ENCODE data around the gene C10orf90. TPM values are rescaled to one million over a fixed set of nuclear protein-coding genes. Genes with fewer than 3 reads are reported as not detected.

C10orf90 gene
- total and polyA plus RNA-seq, 2 experiments from 2014 or later = 0.20 TPM; not detected in 1

DNA sequence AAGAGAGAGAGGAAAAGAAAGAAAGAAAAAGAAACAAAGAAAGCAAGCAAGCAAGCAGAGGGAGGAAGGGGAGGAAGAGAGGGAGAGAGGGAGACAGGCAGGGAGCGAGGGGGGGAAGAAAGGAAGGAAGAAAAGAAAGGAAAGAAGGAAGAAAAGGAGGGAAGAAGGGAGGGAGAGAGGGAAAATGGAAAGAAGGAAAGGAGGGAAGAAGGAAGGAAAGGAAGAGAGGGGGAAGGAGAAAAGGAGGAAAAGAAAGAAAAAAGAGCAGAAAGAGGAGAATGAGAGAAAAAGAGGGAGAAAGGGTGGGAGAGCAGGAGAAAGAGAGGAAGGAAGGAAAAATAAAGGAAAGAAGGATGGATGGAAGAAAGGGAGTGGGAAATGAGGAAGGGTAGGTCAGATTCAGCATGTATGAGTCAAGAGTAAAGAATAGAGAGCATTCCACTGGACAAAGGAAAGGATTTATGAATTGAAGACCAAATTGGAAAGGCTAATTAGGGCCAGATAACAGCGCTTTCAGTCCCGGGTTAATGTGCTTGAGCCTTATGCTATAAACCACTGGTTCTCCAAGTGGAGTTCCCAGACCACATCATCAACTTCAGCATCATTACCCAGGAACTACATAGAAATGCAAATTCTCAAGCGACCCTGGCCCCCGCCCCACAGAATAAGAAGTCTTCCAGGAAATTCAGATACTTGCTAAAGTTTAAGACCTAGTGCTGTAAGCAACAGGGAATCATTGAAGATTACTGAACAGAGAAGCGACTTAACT, 85.1 kb downstream of the C10orf90 start:
- Histone ChIP-seq H3K27me3 (peaks cover 22% of the 10 kb centered on the region), H3K27ac (no peak overlapping the region), H3K79me2 (no peaks in the 10 kb centered on the region), H3K36me3 (replicated peaks; ENCODE audit: insufficient read depth, low read depth) (no peaks in the 10 kb centered on the region), H4K20me1 (ENCODE audit: insufficient read depth, poor library complexity, severe bottlenecking) (no peaks in the 10 kb centered on the region), H3K4me1 (ENCODE audit: insufficient read depth) (no peaks in the 10 kb centered on the region), H2AFZ (no peak overlapping the region), H3K9me2 (replicated peaks; ENCODE audit: insufficient read depth) (no peaks in the 10 kb centered on the region), H3K4me3 (no peak overlapping the region), H3K9me3 (ENCODE audit: low read depth) (no peaks in the 10 kb centered on the region), H3K4me2 (no peak overlapping the region)
- TF ChIP-seq EZH2 (IDR thresholded peaks at IDR 0.05; ENCODE audit: borderline replicate concordance) = no peak
- TF ChIP-seq EZH2phosphoT487 (IDR thresholded peaks at IDR 0.05; ENCODE audit: low read depth, severe bottlenecking, unreplicated experiment) = no peak
- TF ChIP-seq CTCF (IDR thresholded peaks at IDR 0.05; ENCODE audit: poor library complexity) = no peak
- DNase-seq (ENCODE audit: low spot score) = no peak
- WGBS (ENCODE audit: low lambda C conversion rate, missing lambda C conversion rate) = 62% methylated on average over 6 of the region's 6 CpGs

- H3K4me1 ChIP-seq (ENCODE audit: insufficient read depth) = no peaks in the 10 kb centered on the region
- no peak overlapping the region for H2AFZ ChIP-seq
- no peaks in the 10 kb centered on the region for H4K20me1 ChIP-seq (ENCODE audit: insufficient read depth, poor library complexity, severe bottlenecking)
- no peak overlapping the region for H3K4me3 ChIP-seq
- H3K27me3 ChIP-seq = peaks cover 22% of the 10 kb centered on the region
- H3K9me2 ChIP-seq (replicated peaks; ENCODE audit: insufficient read depth) = no peaks in the 10 kb centered on the region
- H3K9me3 ChIP-seq (ENCODE audit: low read depth) = no peaks in the 10 kb centered on the region
- TF ChIP-seq CTCF (IDR thresholded peaks at IDR 0.05; ENCODE audit: poor library complexity) = no peak
- TF ChIP-seq EZH2phosphoT487 (IDR thresholded peaks at IDR 0.05; ENCODE audit: low read depth, severe bottlenecking, unreplicated experiment) = no peak
- TF ChIP-seq EZH2 (IDR thresholded peaks at IDR 0.05; ENCODE audit: borderline replicate concordance) = no peak
- 68% methylated on average over 3 of the region's 3 CpGs for WGBS (ENCODE audit: low lambda C conversion rate, missing lambda C conversion rate)
- no peaks in the 10 kb centered on the region for H3K79me2 ChIP-seq
- H3K36me3 ChIP-seq (replicated peaks; ENCODE audit: insufficient read depth, low read depth) = no peaks in the 10 kb centered on the region
- no peak for DNase-seq (ENCODE audit: low spot score)
- no peak overlapping the region for H3K27ac ChIP-seq
- H3K4me2 ChIP-seq = no peak overlapping the region
Observed at GRCh38 chr10:126584836-126585235, 85.7 kb downstream of the C10orf90 start.

- no peak overlapping the region for H3K4me2 ChIP-seq
- H2AFZ ChIP-seq = no peak overlapping the region
- no peaks in the 10 kb centered on the region for H3K9me2 ChIP-seq (replicated peaks; ENCODE audit: insufficient read depth)
- no peaks in the 10 kb centered on the region for H3K9me3 ChIP-seq (ENCODE audit: low read depth)
- no peak for TF ChIP-seq EZH2phosphoT487 (IDR thresholded peaks at IDR 0.05; ENCODE audit: low read depth, severe bottlenecking, unreplicated experiment)
- TF ChIP-seq CTCF (IDR thresholded peaks at IDR 0.05; ENCODE audit: poor library complexity) = no peak
- H3K4me3 ChIP-seq = no peak overlapping the region
- no peaks in the 10 kb centered on the region for H3K4me1 ChIP-seq (ENCODE audit: insufficient read depth)
- WGBS (ENCODE audit: low lambda C conversion rate, missing lambda C conversion rate) = 67% methylated on average over 6 of the region's 6 CpGs
- H3K36me3 ChIP-seq (replicated peaks; ENCODE audit: insufficient read depth, low read depth) = no peaks in the 10 kb centered on the region
- no peaks in the 10 kb centered on the region for H3K79me2 ChIP-seq
- no peak overlapping the region for H3K27ac ChIP-seq
- no peaks in the 10 kb centered on the region for H4K20me1 ChIP-seq (ENCODE audit: insufficient read depth, poor library complexity, severe bottlenecking)
- no peak for DNase-seq (ENCODE audit: low spot score)
- H3K27me3 ChIP-seq = peaks cover 20% of the 10 kb centered on the region
Observed at GRCh38 chr10:126583552-126584200, 86.8 kb downstream of the C10orf90 start.

Data from hepatocyte (in vitro differentiated cells).